CD14-positive monocyte (primary cell): ENCODE results near the gene LILRB4. TPM values are rescaled to one million over a fixed set of nuclear protein-coding genes. Genes with fewer than 3 reads are reported as not detected.
A peak's percentile ranks its signal among the peaks of the same experiment; 100 is the strongest.

Source experiments
- DNase-seq, 3 donors: peaks; one replicate each; pipeline ENCODE4 v3.0.0-alpha.2; 2011 to 2022
- H2AFZ ChIP-seq: 2 replicates; pipeline ENCODE4 v1.6.0; 2012; ENCODE audit warnings: mild to moderate bottlenecking, low read depth, low read length, inconsistent platforms; ENCODE audit not compliant: insufficient read depth, poor library complexity, severe bottlenecking
- H3K27ac ChIP-seq, 2 donors: 1 replicate in 1 of 2; 2 replicates in 1 of 2; pipeline ENCODE4 v1.5.1; 2012 to 2013; ENCODE audit warnings: low read length in 2 of 2, control low read depth in 1 of 2, inconsistent platforms in 1 of 2, low read depth in 1 of 2, mild to moderate bottlenecking in 1 of 2
- H3K27me3 ChIP-seq, 2 donors: one replicate each; pipeline versions ENCODE4 v1.6.0 to v1.6.1; 2011 to 2013; ENCODE audit warnings: low read length in 2 of 2; ENCODE audit not compliant: control insufficient read depth in 2 of 2, insufficient read depth in 2 of 2
- H3K36me3 ChIP-seq, 2 donors: replicated peaks in 1 of 2; 1 replicate in 1 of 2; 2 replicates in 1 of 2; pipeline versions ENCODE4 v1.5.1 to v1.6.1; 2012 to 2013; ENCODE audit warnings: low read length in 2 of 2, control low read depth in 1 of 2, inconsistent platforms in 1 of 2, mild to moderate bottlenecking in 1 of 2; ENCODE audit not compliant: insufficient read depth in 2 of 2, control insufficient read depth in 1 of 2
- H3K4me1 ChIP-seq, 2 donors: 1 replicate in 1 of 2; 2 replicates in 1 of 2; pipeline versions ENCODE4 v1.5.1 to v1.6.1; 2012 to 2013; ENCODE audit warnings: low read length in 2 of 2, control low read depth in 1 of 2, inconsistent platforms in 1 of 2, mild to moderate bottlenecking in 1 of 2, moderate library complexity in 1 of 2; ENCODE audit not compliant: insufficient read depth in 2 of 2, control insufficient read depth in 1 of 2
- H3K4me2 ChIP-seq: replicated peaks from 2 replicates; pipeline ENCODE3; 2012; ENCODE audit warnings: low read length, moderate library complexity, mild to moderate bottlenecking; ENCODE audit not compliant: poor library complexity, severe bottlenecking; ENCODE audit errors: extremely low read depth
- H3K4me3 ChIP-seq, 3 experiments: fragments of 200-600 bp in 1 of 3; sonication (generic) in 1 of 3; replicated peaks in 1 of 3; 1 replicate in 2 of 3; 2 replicates in 1 of 3; pipeline ENCODE4 v1.5.1; 2011 to 2013; ENCODE audit warnings: low read length in 3 of 3, mild to moderate bottlenecking in 3 of 3, control low read depth in 2 of 3, low read depth in 2 of 3, inconsistent platforms in 1 of 3, moderate library complexity in 1 of 3
- H3K79me2 ChIP-seq: 2 replicates; pipeline ENCODE4 v1.6.0; 2012; ENCODE audit warnings: mild to moderate bottlenecking, control low read depth, inconsistent platforms, low read length, moderate library complexity; ENCODE audit not compliant: insufficient read depth
- H3K9ac ChIP-seq: 2 replicates; pipeline ENCODE4 v1.6.0; 2017; ENCODE audit warnings: low read length, mild to moderate bottlenecking; ENCODE audit not compliant: insufficient read depth, poor library complexity, severe bottlenecking
- H3K9me3 ChIP-seq, 2 donors: replicated peaks in 1 of 2; 1 replicate in 1 of 2; 2 replicates in 1 of 2; pipeline versions ENCODE4 v1.5.1 to v1.6.1; 2012 to 2013; ENCODE audit warnings: low read length in 2 of 2, control low read depth in 1 of 2; ENCODE audit not compliant: control insufficient read depth in 1 of 2, insufficient read depth in 1 of 2
- H4K20me1 ChIP-seq: 2 replicates; pipeline ENCODE4 v1.6.0; 2012; ENCODE audit warnings: mild to moderate bottlenecking, low read length, control low read depth, moderate library complexity; ENCODE audit not compliant: insufficient read depth
- H3K27ac Mint-ChIP-seq, 7 donors: one replicate each; pipeline ENCODE4 v1.8.0; 2020; ENCODE audit warnings: mild to moderate bottlenecking in 7 of 7, mixed read lengths in 7 of 7, moderate library complexity in 6 of 7, inconsistent platforms in 2 of 7
- H3K27me3 Mint-ChIP-seq, 3 donors: one replicate each; pipeline ENCODE4 v1.8.0; 2021 to 2022; ENCODE audit warnings: low read depth in 3 of 3, mild to moderate bottlenecking in 3 of 3, mixed read lengths in 3 of 3, moderate library complexity in 3 of 3, inconsistent platforms in 1 of 3
- H3K36me3 Mint-ChIP-seq, 2 donors: one replicate each; pipeline ENCODE4 v1.8.0; 2020; ENCODE audit warnings: mixed read lengths in 2 of 2, inconsistent platforms in 1 of 2, mild to moderate bottlenecking in 1 of 2
- H3K4me1 Mint-ChIP-seq: one replicate; pipeline ENCODE4 v1.8.0; 2020; ENCODE audit warnings: mild to moderate bottlenecking, mixed read lengths
- H3K4me3 Mint-ChIP-seq, 2 donors: one replicate each; pipeline ENCODE4 v1.8.0; 2020; ENCODE audit warnings: mild to moderate bottlenecking in 2 of 2, mixed read lengths in 2 of 2, moderate library complexity in 1 of 2
- H3K9me3 Mint-ChIP-seq, 7 donors: one replicate each; pipeline ENCODE4 v1.8.0; 2020 to 2022; ENCODE audit warnings: mixed read lengths in 7 of 7, mild to moderate bottlenecking in 6 of 7, moderate library complexity in 6 of 7, inconsistent platforms in 2 of 7
- WGBS: methylation state at CpG from one replicate; pipeline ENCODE4 v1.1.5; 2013; ENCODE audit warnings: missing lambda C conversion rate; ENCODE audit not compliant: insufficient coverage; 5-methylcytosine and 5-hydroxymethylcytosine counted together
- intact Hi-C, 2 donors: fragments of 100-400 bp; cut with micrococcal nuclease; formaldehyde crosslinking; loops; one replicate each; pipeline versions ENCODE4 v1.15.0 to v1.15.1; 2023
- polyA minus RNA-seq: library from RNA; depleted of rRNA, polyadenylated mRNA; stranded (reverse); fragments of >200 nt; gene quantifications from 2 replicates; pipeline ENCODE4 v1.2.3, GENCODE V29; 2012
- polyA plus RNA-seq, 3 donors: library from polyadenylated mRNA; depleted of rRNA in 1 of 3; unstranded in 2 of 3; stranded (reverse) in 1 of 3; fragments of 300-500 nt in 2 of 3; fragments of >200 nt in 1 of 3; fragmentation: Illumina TruSeq in 2 of 3; gene quantifications; 1 replicate in 2 of 3; 2 replicates in 1 of 3; pipeline ENCODE4 v1.2.3, GENCODE V29; 2012 to 2021
- total RNA-seq, 12 experiments: library from RNA in 1 of 12; stranded (reverse) in 1 of 12; fragments of 120-200 nt in 1 of 12; gene quantifications; one replicate each; pipeline ENCODE4 v1.2.4 and lab custom pipeline; 2013 to 2026; ENCODE audit warnings: mixed read lengths in 6 of 12, inconsistent platforms in 1 of 12
- TF ChIP-seq, protein P1 (sequence below): fragments of 200-600 bp; IDR thresholded peaks from one replicate; pipeline ENCODE4 v1.8.0; 2022; ENCODE audit warnings: antibody characterized with exemption, mild to moderate bottlenecking

Gene LILRB4
- total RNA-seq (2013), result 109 TPM
- polyA plus RNA-seq (100 to 1,000 TPM in 1 of 3 donors, 10 to 100 TPM in 2; 35.8 to 102 (median 58.0) TPM), polyA minus RNA-seq (30.8 and 62.9 TPM in 2 replicates), total RNA-seq (lab: John Stamatoyannopoulos, UW) (43.5 to 140 (median 82.4) reads per million in 11 experiments)

DNA sequence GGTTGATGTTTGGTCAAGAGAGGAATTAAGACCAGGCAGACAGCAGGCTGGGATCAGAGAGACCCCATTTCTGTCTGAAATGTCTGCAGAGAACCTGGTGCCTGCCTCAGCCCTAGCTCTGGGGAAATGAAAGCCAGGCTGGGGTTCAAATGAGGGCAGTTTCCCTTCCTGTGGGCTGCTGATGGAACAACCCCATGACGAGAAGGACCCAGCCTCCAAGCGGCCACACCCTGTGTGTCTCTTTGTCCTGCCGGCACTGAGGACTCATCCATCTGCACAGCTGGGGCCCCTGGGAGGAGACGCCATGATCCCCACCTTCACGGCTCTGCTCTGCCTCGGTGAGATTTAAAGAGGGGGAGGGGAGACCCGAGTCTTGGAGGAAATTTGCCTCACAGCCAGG, at the start of gene LILRB4:
LILRB4 (plus strand) TSS at position 256 of the 400 bp plus-strand sequence; CDS start at position 305, 49 bp downstream.
- no peaks in the 10 kb centered on the region for H3K9me3 ChIP-seq
- no peak within 1 kb of the TSS for H2AFZ ChIP-seq
- no peaks in the 10 kb centered on the region for H3K27me3 ChIP-seq
- intact Hi-C loops, result loop anchor here in 1 of 2 donors (5.0 kb wide), 1 partner anchor 240 kb away; no protein-coding TSS in a partner anchor
- no peaks in the 10 kb centered on the region for H4K20me1 ChIP-seq
- peak within 1 kb of the TSS; percentile 83 to 98 (median 96) for H3K27ac Mint-ChIP-seq
- peak within 1 kb of the TSS; percentile 80 for H3K4me2 ChIP-seq
- peaks cover 0 to 5% (median 2%) of the 10 kb centered on the region in 7 donors for H3K9me3 Mint-ChIP-seq
- H3K4me1 Mint-ChIP-seq, result peaks cover 67% of the 10 kb centered on the region
- H3K36me3 Mint-ChIP-seq, result peaks cover 47 to 50% of the 10 kb centered on the region in 2 donors
- TF ChIP-seq, protein P1, sequence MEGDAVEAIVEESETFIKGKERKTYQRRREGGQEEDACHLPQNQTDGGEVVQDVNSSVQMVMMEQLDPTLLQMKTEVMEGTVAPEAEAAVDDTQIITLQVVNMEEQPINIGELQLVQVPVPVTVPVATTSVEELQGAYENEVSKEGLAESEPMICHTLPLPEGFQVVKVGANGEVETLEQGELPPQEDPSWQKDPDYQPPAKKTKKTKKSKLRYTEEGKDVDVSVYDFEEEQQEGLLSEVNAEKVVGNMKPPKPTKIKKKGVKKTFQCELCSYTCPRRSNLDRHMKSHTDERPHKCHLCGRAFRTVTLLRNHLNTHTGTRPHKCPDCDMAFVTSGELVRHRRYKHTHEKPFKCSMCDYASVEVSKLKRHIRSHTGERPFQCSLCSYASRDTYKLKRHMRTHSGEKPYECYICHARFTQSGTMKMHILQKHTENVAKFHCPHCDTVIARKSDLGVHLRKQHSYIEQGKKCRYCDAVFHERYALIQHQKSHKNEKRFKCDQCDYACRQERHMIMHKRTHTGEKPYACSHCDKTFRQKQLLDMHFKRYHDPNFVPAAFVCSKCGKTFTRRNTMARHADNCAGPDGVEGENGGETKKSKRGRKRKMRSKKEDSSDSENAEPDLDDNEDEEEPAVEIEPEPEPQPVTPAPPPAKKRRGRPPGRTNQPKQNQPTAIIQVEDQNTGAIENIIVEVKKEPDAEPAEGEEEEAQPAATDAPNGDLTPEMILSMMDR, result no peak
- H3K36me3 ChIP-seq, result peaks cover 36 to 38% of the 10 kb centered on the region in 2 donors
- peak within 1 kb of the TSS; percentile 78 to 90 for H3K27ac ChIP-seq
- DNase-seq, result peak; percentile 84 to 87 (median 86)
- peaks cover 31% of the 10 kb centered on the region for H3K79me2 ChIP-seq
- H3K4me1 ChIP-seq, result peaks cover 63% of the 10 kb centered on the region in 2 donors
- H3K4me3 ChIP-seq, result peak within 1 kb of the TSS; percentile 32 to 78 (median 61)
- WGBS, result 0% methylated on average over 6 of the region's 7 CpGs
- peak within 1 kb of the TSS; percentile 71 for H3K9ac ChIP-seq
- H3K27me3 Mint-ChIP-seq, result peaks cover 0 to 7% (median 2%) of the 10 kb centered on the region in 3 donors
- H3K4me3 Mint-ChIP-seq, result peak within 1 kb of the TSS; percentile 87 to 95

DNA sequence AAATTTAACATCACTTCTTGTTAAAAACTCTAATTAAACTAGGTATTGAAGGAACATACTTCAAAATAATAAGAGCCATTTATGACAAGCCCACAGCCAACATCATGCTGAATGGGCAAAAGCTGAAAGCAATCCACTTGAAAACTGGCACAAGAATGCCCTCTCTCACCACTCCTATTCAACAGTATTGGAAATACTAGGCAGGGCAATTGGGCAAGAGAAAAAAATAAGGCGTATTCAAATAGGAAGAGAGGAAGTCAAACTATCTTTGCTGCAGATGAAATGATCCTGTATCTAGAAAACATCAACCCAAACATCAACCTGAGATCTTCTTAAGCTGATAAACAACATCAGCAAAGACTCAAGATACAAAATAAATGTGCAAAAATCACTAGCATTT, 48.1 kb upstream of the LILRB4 start:
- no CpG with 5 or more reads among the region's 1 CpG for WGBS
- Histone ChIP-seq H2AFZ (no peak overlapping the region), H3K9ac (no peak overlapping the region), H3K4me1 (peaks cover 47 to 69% of the 10 kb centered on the region in 2 donors), H3K79me2 (no peaks in the 10 kb centered on the region), H3K27me3 (no peaks in the 10 kb centered on the region), H3K9me3 (no peaks in the 10 kb centered on the region), H4K20me1 (no peaks in the 10 kb centered on the region), H3K4me3 (no peak overlapping the region), H3K27ac (no peak overlapping the region), H3K4me2 (no peak overlapping the region), H3K36me3 (no peaks in the 10 kb centered on the region)
- H3K4me1 Mint-ChIP-seq, result peaks cover 65% of the 10 kb centered on the region
- H3K27ac Mint-ChIP-seq, result no peak overlapping the region
- H3K27me3 Mint-ChIP-seq, result peaks cover 0 to 3% (median 0%) of the 10 kb centered on the region in 3 donors
- intact Hi-C loops, result no loop called here
- H3K9me3 Mint-ChIP-seq, result peaks cover 0 to 5% (median 0%) of the 10 kb centered on the region in 7 donors
- no peak overlapping the region for H3K4me3 Mint-ChIP-seq
- peaks cover 0 to 2% of the 10 kb centered on the region in 2 donors for H3K36me3 Mint-ChIP-seq
- TF ChIP-seq, protein P1, result no peak
- DNase-seq, result no peak
